Fibroblast of lung (primary cell): ENCODE results near the gene NUP93.

Experiments
- CTCF ChIP-seq, 2 donors: IDR thresholded peaks in 1 of 2; conservative IDR thresholded peaks in 1 of 2; 1 replicate in 1 of 2; 2 replicates in 1 of 2; pipeline ENCODE4 v1.5.1; 2011 to 2012; ENCODE audit warnings: low read length in 2 of 2, control low read depth in 1 of 2, inconsistent platforms in 1 of 2, low read depth in 1 of 2, mild to moderate bottlenecking in 1 of 2
- EZH2 ChIP-seq: IDR thresholded peaks from 2 replicates; pipeline ENCODE4 v1.5.1; 2012; ENCODE audit warnings: low read length, control low read depth, mild to moderate bottlenecking; ENCODE audit errors: missing control alignments

GRCh38 chr16:56758432-56758831 is 28.5 kb downstream of the NUP93 start:
- TF ChIP-seq EZH2, result no peak
- TF ChIP-seq CTCF (conservative IDR thresholded peaks at IDR 0.05 in 1 of 2, IDR thresholded peaks at IDR 0.05 in 1 of 2; ENCODE audit: low read depth in 1 of 2, low read length in 2 of 2), result no peak
